ENCODE data around the gene IFNB1.

IFNB1 gene

DNA sequence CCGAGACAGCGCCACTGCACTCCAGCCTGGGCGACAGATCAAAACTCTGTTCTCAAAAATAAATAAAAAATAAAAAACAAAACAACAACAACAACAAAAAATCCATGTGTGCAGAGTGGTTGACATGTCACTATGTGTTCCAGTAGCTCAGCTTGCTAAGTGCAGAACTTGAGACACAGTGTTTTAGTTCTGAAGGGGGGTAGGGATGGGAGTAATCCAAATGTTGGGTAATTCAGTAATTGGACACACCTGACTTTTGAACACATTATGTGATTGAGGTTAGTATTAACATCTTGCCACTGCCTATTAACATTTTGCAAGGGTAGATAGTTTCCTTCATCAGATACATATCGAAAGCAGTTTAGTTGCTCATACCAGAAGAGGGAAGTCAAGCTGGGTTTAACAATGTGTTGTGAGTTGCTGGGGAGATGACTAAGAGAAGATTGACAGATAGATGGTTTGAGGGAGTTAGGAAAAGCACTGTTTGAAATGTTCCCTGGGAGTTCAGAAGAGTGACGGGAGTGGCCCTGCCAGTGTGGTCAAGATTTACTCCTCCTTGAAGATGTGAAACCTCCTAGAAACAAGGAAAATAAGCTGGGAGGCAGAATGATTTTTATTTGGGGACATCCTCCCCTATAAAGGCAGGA is 47.2 kb downstream of the IFNB1 start:
- no peak for DNase-seq
- Histone ChIP-seq H3K36me3 (no peaks in the 10 kb centered on the region), H3K27me3 (ENCODE audit: insufficient read depth, low read depth, severe bottlenecking) (peaks cover 9% of the 10 kb centered on the region), H3K4me3 (ENCODE audit: low read depth, low read length) (no peak overlapping the region), H3K9me3 (ENCODE audit: severe bottlenecking) (no peaks in the 10 kb centered on the region), H3K27ac (no peak overlapping the region)
- TF ChIP-seq, protein P1, sequence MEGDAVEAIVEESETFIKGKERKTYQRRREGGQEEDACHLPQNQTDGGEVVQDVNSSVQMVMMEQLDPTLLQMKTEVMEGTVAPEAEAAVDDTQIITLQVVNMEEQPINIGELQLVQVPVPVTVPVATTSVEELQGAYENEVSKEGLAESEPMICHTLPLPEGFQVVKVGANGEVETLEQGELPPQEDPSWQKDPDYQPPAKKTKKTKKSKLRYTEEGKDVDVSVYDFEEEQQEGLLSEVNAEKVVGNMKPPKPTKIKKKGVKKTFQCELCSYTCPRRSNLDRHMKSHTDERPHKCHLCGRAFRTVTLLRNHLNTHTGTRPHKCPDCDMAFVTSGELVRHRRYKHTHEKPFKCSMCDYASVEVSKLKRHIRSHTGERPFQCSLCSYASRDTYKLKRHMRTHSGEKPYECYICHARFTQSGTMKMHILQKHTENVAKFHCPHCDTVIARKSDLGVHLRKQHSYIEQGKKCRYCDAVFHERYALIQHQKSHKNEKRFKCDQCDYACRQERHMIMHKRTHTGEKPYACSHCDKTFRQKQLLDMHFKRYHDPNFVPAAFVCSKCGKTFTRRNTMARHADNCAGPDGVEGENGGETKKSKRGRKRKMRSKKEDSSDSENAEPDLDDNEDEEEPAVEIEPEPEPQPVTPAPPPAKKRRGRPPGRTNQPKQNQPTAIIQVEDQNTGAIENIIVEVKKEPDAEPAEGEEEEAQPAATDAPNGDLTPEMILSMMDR (IDR thresholded peaks at IDR 0.05; ENCODE audit: low read depth, low read length), result no peak

DNA sequence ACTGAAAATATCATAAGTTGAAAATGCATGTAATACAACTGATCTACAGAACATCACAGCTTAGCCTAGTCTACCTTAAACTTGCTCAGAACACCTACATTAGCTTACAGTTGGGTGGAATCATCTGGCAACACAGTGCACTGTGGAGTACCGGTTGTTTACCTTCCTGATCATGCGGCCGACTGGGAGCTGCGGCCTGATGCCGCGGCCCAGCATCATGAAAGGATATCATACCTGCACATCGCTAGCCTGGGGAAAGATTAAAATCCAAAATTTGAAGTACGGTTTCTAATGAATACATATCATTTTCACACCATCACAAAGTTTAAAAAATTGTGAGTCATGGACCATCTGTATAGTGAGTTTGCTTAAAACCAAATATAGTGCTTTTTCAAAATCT is 48.1 kb downstream of the IFNB1 start:
- Histone ChIP-seq H3K36me3 (no peaks in the 10 kb centered on the region), H3K4me3 (ENCODE audit: low read depth, low read length) (no peak overlapping the region), H3K27ac (no peak overlapping the region), H3K9me3 (ENCODE audit: severe bottlenecking) (no peaks in the 10 kb centered on the region), H3K27me3 (ENCODE audit: insufficient read depth, low read depth, severe bottlenecking) (peaks cover 4% of the 10 kb centered on the region)
- no peak for DNase-seq
- TF ChIP-seq, protein P1 (IDR thresholded peaks at IDR 0.05; ENCODE audit: low read depth, low read length), result no peak

DNA sequence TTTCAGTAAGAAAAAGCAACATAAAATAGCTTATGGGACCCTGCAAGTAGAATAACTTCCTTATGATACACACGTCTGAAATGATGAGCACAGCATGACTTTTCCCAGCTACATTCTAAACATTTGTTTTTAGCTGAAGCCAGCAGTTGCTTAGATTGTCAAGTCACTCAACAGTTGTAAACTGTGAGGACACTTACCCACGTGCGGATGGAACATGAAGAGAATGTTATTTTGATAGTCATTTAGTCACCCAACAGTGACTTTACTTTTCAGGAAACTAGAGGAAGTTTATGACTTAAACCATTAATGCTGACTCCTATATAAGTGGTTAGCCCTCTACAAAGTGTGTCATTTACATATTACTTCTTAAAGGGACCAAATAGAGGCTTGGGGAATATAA is 49.3 kb downstream of the IFNB1 start:
- Histone ChIP-seq H3K36me3 (no peaks in the 10 kb centered on the region), H3K27ac (no peak overlapping the region), H3K27me3 (ENCODE audit: insufficient read depth, low read depth, severe bottlenecking) (no peaks in the 10 kb centered on the region), H3K9me3 (ENCODE audit: severe bottlenecking) (no peaks in the 10 kb centered on the region), H3K4me3 (ENCODE audit: low read depth, low read length) (no peak overlapping the region)
- no peak for DNase-seq
- TF ChIP-seq, protein P1 (IDR thresholded peaks at IDR 0.05; ENCODE audit: low read depth, low read length), result no peak

DNA sequence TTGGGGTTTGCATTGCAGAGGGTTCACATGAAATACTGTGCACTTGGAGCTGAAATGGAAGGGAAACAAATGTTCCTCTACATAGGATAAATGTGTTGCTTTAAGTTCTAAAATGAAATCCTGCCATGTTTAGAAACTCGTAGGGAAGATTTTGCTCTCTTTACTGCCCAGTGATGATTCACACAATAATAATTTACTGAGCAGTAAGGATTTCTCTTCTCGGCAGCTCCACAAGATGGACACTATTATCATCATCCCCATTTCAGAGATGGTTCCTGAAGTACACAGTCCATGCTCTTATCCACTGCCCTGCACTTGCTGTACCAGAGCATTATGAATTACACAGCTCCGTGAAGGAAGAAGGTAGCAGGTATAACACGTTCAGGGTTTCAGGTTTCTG is 50.4 kb downstream of the IFNB1 start:
- DNase-seq, result no peak
- no peak overlapping the region for H3K4me3 ChIP-seq (ENCODE audit: low read depth, low read length)
- H3K9me3 ChIP-seq (ENCODE audit: severe bottlenecking), result no peaks in the 10 kb centered on the region
- no peak overlapping the region for H3K27ac ChIP-seq
- TF ChIP-seq, protein P1 (IDR thresholded peaks at IDR 0.05; ENCODE audit: low read depth, low read length), result no peak
- no peaks in the 10 kb centered on the region for H3K36me3 ChIP-seq
- no peaks in the 10 kb centered on the region for H3K27me3 ChIP-seq (ENCODE audit: insufficient read depth, low read depth, severe bottlenecking)
